GM12872 (cell line): ENCODE measurements around the gene NINL.

Experiments
- CTCF ChIP-seq: IDR thresholded peaks from 3 replicates; pipeline ENCODE4 v1.5.1; 2011; ENCODE audit warnings: low read depth, mild to moderate bottlenecking, low read length, moderate library complexity; ENCODE audit not compliant: insufficient read depth

Gene NINL

GRCh38 chr20:25422032-25422431 lies 163.3 kb downstream of the NINL start:
- no peak for TF ChIP-seq CTCF

GRCh38 chr20:25421102-25421501 lies 164.2 kb downstream of the NINL start:
- TF ChIP-seq CTCF = no peak

- TF ChIP-seq CTCF = no peak
These were observed 166.6 kb downstream of the NINL start for GRCh38 chr20:25418776-25419175.

- no peak for TF ChIP-seq CTCF
These were observed 176.4 kb downstream of the NINL start for GRCh38 chr20:25408890-25409289.

GRCh38 chr20:25408170-25408547 lies 177.2 kb downstream of the NINL start:
- TF ChIP-seq CTCF = no peak

GRCh38 chr20:25407311-25408169 lies 177.8 kb downstream of the NINL start, which contains the start of gene GINS1:
GINS1 (plus strand) TSS chr20:25407673; CDS start chr20:25407821, 148 bp downstream.
- no peak for TF ChIP-seq CTCF
